Measurements from ENCODE around the gene SNX22. TPM values are rescaled to one million over a fixed set of nuclear protein-coding genes. Genes with fewer than 3 reads are reported as not detected.

Gene SNX22
- total RNA-seq, 6 donors from 2014 or later, result 9.6 to 44.0 (median 24.8) TPM

DNA sequence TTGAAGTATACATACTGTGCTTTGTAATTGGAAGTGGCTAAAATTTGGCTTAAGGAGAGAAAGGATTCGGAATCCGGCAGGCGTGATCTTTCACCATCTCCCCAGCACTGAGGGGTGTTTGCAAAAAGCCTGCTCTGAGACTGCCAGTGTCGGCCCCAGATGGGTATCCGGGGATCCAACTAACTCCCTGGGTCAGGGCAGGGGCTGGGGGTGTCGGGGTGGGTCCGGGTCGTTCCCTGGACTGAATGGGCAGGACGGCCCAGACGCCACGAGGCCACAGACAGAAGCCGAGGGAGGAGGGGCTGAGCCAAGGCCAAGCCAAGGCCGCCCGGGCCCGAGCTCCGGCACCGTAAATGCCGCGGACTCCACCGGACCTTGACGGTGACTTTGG lies 10.9 kb downstream of the SNX22 start:
- H3K36me3 ChIP-seq, result peaks cover 32 to 43% (median 39%) of the 10 kb centered on the region in 4 donors
- ATAC-seq (ENCODE audit: low FRiP score in 2 of 2), result peak; percentile 48 to 71
- DNase-seq, result no peak
- H3K4me3 ChIP-seq, result peak overlapping the region; percentile 63 to 89 (median 85)
- TF ChIP-seq POLR2AphosphoS5 (IDR thresholded peaks at IDR 0.05) (no peak), POLR2A (IDR thresholded peaks at IDR 0.05) (no peak), EP300 (IDR thresholded peaks at IDR 0.05) (no peak)
- TF ChIP-seq, protein P1, sequence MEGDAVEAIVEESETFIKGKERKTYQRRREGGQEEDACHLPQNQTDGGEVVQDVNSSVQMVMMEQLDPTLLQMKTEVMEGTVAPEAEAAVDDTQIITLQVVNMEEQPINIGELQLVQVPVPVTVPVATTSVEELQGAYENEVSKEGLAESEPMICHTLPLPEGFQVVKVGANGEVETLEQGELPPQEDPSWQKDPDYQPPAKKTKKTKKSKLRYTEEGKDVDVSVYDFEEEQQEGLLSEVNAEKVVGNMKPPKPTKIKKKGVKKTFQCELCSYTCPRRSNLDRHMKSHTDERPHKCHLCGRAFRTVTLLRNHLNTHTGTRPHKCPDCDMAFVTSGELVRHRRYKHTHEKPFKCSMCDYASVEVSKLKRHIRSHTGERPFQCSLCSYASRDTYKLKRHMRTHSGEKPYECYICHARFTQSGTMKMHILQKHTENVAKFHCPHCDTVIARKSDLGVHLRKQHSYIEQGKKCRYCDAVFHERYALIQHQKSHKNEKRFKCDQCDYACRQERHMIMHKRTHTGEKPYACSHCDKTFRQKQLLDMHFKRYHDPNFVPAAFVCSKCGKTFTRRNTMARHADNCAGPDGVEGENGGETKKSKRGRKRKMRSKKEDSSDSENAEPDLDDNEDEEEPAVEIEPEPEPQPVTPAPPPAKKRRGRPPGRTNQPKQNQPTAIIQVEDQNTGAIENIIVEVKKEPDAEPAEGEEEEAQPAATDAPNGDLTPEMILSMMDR (IDR thresholded peaks at IDR 0.05), result no peak
- WGBS, 2 donors, result 0% methylated on average over 7 to 13 of the region's 21 CpGs
- no peaks in the 10 kb centered on the region for H3K27me3 ChIP-seq
- H3K4me1 ChIP-seq, result peaks cover 29 to 50% (median 47%) of the 10 kb centered on the region in 4 donors
- peak overlapping the region; percentile 82 to 95 (median 86) for H3K27ac ChIP-seq
- H3K9me3 ChIP-seq, result no peaks in the 10 kb centered on the region

DNA sequence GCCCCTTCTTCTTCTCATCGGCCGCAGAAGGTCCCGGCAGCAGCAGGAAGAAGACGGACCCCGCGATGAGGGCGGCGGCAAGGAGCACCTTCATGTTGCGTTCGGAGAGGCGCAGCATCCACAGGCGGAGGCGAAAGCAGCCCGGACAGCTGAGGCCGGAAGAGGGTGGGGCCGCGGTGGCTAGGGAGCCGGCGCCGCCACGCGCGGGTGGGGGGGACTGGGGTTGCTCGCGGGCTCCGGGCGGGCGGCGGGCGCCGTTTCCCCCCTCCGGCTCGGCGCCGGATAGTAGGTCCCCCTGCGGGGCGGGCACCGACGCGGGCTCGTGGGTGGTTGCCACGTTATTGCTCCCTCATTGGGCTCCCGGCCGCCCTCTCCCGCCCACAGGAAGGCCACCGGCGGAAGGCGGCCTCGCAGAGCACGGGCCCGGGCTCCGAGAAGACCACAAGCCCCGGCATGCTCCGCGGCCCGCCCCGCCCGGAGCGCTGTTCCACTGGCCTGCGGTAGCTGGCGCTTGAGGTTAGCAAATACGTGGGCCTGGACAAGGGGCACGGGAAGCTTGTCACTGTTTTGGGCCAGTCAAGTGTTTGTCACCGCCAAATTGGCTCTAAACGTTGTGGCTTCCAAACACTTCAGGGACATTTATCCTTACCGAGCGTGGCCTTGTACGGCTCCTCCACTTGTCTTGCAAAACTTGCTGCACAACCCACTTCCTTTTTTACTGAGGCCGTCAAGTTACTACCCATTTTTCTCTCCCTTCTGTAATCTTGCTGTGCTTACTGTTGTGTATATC lies 11.5 kb downstream of the SNX22 start, which contains the start of gene PPIB:
Gene PPIB, minus strand, starts transcription at position 154 of the 790 bp plus-strand sequence. Its CDS starts 36 bp downstream, at position 118.
- H3K4me1 ChIP-seq, result peaks cover 29 to 50% (median 47%) of the 10 kb centered on the region in 4 donors
- TF ChIP-seq POLR2A (IDR thresholded peaks at IDR 0.05) (peak in 3 of 4 donors; percentile 35 to 84 (median 79)), POLR2AphosphoS5 (IDR thresholded peaks at IDR 0.05) (peak; percentile 67 to 88), EP300 (IDR thresholded peaks at IDR 0.05) (no peak)
- TF ChIP-seq, protein P1 (IDR thresholded peaks at IDR 0.05), result peak in 4 of 6 experiments; percentile 19 to 60 (median 41)
- no peaks in the 10 kb centered on the region for H3K9me3 ChIP-seq
- H3K4me3 ChIP-seq, result peak within 1 kb of the TSS; percentile 63 to 89 (median 85)
- DNase-seq (peak; percentile 98 to 100), ATAC-seq (ENCODE audit: low FRiP score in 2 of 2) (peak; percentile 98 to 99)
- H3K27me3 ChIP-seq, result no peaks in the 10 kb centered on the region
- 0% methylated on average over 8 to 51 of the region's 69 CpGs for WGBS, 2 donors
- peaks cover 29 to 37% (median 33%) of the 10 kb centered on the region in 4 donors for H3K36me3 ChIP-seq
- peak within 1 kb of the TSS; percentile 82 to 95 (median 86) for H3K27ac ChIP-seq

DNA sequence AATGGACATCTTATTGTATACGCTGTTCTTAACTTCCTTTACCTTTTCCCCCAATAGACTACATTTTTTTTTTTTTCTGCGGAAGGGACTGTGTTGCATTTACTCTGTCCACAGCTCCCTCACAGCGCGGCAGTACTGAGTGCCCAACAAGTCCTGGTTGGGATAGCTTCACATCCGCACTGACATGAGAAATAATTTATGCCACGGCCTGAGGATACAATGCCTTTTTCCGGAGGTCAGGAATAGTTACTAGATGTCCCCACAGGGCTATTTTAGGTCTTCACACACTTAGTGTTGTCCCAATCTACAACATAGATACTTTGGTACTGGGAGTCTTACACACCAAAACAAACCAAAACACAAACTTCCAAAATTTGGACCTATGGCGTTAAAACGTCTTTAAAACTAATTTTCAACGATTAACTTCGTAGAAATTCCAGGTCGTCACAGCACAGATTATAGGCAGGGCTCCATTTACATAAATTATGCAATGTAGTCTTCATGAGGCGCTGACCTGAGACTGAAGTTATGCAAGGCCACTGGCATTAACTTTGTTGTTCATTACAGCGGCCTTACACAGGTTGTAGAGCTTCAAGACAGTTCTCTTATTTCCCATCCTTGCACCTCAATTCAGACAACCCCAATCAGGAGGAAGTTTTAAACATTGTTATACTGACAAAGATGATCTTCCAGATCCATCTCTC lies 12.3 kb downstream of the SNX22 start:
- ATAC-seq (ENCODE audit: low FRiP score in 2 of 2) (peak; percentile 2 to 28), DNase-seq (peak in 1 of 2 donors; percentile 51)
- TF ChIP-seq POLR2AphosphoS5 (IDR thresholded peaks at IDR 0.05), result no peak
- TF ChIP-seq, protein P1 (IDR thresholded peaks at IDR 0.05), result no peak
- no peak for TF ChIP-seq POLR2A (IDR thresholded peaks at IDR 0.05)
- Histone ChIP-seq H3K4me3 (peak overlapping the region in 3 of 4 donors; percentile 84 to 89 (median 86)), H3K4me1 (peaks cover 29 to 49% (median 46%) of the 10 kb centered on the region in 4 donors), H3K27ac (peak overlapping the region; percentile 82 to 95 (median 86)), H3K9me3 (no peaks in the 10 kb centered on the region), H3K36me3 (peaks cover 22 to 29% (median 25%) of the 10 kb centered on the region in 4 donors), H3K27me3 (no peaks in the 10 kb centered on the region)
- WGBS, 2 donors, result 24 to 27% methylated on average over 14 of the region's 14 CpGs

DNA sequence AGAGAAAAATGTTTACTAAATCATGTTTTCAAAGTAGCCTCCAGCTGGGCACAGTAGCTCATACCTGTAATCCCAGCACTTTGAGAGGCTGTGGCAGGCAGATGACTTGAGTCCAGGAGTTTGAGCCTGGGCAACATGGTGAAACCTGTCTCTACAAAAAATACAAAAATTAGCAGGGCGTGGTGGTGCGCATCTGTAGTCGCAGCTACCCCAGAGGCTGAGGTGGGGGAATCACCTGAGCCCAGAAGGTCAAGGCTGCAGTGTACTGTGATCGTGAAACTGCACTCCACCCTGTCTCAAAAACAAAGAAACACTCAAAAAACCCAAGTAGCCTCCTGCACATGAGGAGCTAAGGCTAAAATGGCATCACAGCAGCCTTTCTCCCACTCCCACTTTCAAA lies 12.9 kb downstream of the SNX22 start:
- H3K4me1 ChIP-seq, result peaks cover 29 to 43% (median 40%) of the 10 kb centered on the region in 4 donors
- H3K36me3 ChIP-seq, result peaks cover 16 to 23% (median 19%) of the 10 kb centered on the region in 4 donors
- 70 to 85% methylated on average over 4 of the region's 4 CpGs for WGBS, 2 donors
- DNase-seq (no peak), ATAC-seq (ENCODE audit: low FRiP score in 2 of 2) (no peak)
- TF ChIP-seq EP300 (IDR thresholded peaks at IDR 0.05) (no peak), POLR2A (IDR thresholded peaks at IDR 0.05) (no peak), POLR2AphosphoS5 (IDR thresholded peaks at IDR 0.05) (no peak)
- TF ChIP-seq, protein P1 (IDR thresholded peaks at IDR 0.05), result no peak
- no peaks in the 10 kb centered on the region for H3K27me3 ChIP-seq
- peak overlapping the region; percentile 82 to 95 (median 86) for H3K27ac ChIP-seq
- H3K9me3 ChIP-seq, result no peaks in the 10 kb centered on the region
- no peak overlapping the region for H3K4me3 ChIP-seq

All from upper lobe of left lung (tissue), 6 donors.